Caco-2 (cell line): Measurements from ENCODE around the gene TUBA8. TPM values are rescaled to one million over a fixed set of nuclear protein-coding genes. Genes with fewer than 3 reads are reported as not detected.

Experiments used
- BruUV-seq: library from RNA; stranded (reverse); fragments of 400-500 nt; replicated peaks from 2 replicates; lab custom pipeline; 2021; lab: Mats Ljungman, UMichigan
- CTCF ChIA-PET: fragments of 300-600 bp; sonication (Branson Sonifier 250); formaldehyde crosslinking; loops from one replicate; lab custom pipeline; 2022; ENCODE audit warnings: antibody characterized with exemption; lab: Charles Lee
- POLR2A ChIA-PET: fragments of 300-600 bp; sonication (Branson Sonifier 250); formaldehyde crosslinking; loops from one replicate; lab custom pipeline; 2022; ENCODE audit warnings: antibody characterized with exemption; lab: Charles Lee
- DNase-seq, 2 experiments: peaks; one replicate each; pipeline versions ENCODE4 v3.0.0 to v3.0.0-alpha.2; 2020 to 2022
- H3K27me3 ChIP-seq: replicated peaks from 2 replicates; pipeline ENCODE4 v1.6.0; 2011; ENCODE audit warnings: low read length; ENCODE audit not compliant: control insufficient read depth, insufficient read depth
- H3K36me3 ChIP-seq: 2 replicates; pipeline ENCODE4 v1.5.1; 2011; ENCODE audit warnings: low read length; ENCODE audit not compliant: control insufficient read depth, insufficient read depth
- H3K4me1 ChIP-seq: fragments of 250-450 bp; sonication (Bioruptor Pico); 2 replicates; pipeline ENCODE4 v1.5.1; 2020; ENCODE audit warnings: mild to moderate bottlenecking
- H3K4me3 ChIP-seq: 2 replicates; pipeline ENCODE4 v1.5.1; 2011; ENCODE audit warnings: low read depth, mild to moderate bottlenecking, control low read depth, low read length
- H3K9me3 ChIP-seq: fragments of 250-450 bp; sonication (Bioruptor Pico); 2 replicates; pipeline ENCODE4 v1.5.1; 2020; ENCODE audit warnings: mild to moderate bottlenecking, moderate library complexity
- H3K27ac Mint-ChIP-seq: one replicate; pipeline ENCODE4 v1.8.0; 2022; ENCODE audit warnings: mixed read lengths; ENCODE audit not compliant: unreplicated experiment
- H3K27me3 Mint-ChIP-seq: one replicate; pipeline ENCODE4 v1.8.0; 2022; ENCODE audit warnings: mixed read lengths; ENCODE audit not compliant: insufficient read depth, unreplicated experiment
- H3K36me3 Mint-ChIP-seq: one replicate; pipeline ENCODE4 v1.8.0; 2022; ENCODE audit warnings: mild to moderate bottlenecking, mixed read lengths; ENCODE audit not compliant: insufficient read depth, unreplicated experiment
- H3K4me1 Mint-ChIP-seq: one replicate; pipeline ENCODE4 v1.8.0; 2022; ENCODE audit warnings: low read depth, mixed read lengths; ENCODE audit not compliant: unreplicated experiment
- H3K4me3 Mint-ChIP-seq: one replicate; pipeline ENCODE4 v1.8.0; 2022; ENCODE audit warnings: mild to moderate bottlenecking, moderate library complexity, mixed read lengths; ENCODE audit not compliant: unreplicated experiment
- H3K9me3 Mint-ChIP-seq: one replicate; pipeline ENCODE4 v1.8.0; 2022; ENCODE audit warnings: mixed read lengths; ENCODE audit not compliant: unreplicated experiment
- CTCF ChIP-seq, 2 experiments: fragments of 200-600 bp in 1 of 2; IDR thresholded peaks; 1 replicate in 1 of 2; 2 replicates in 1 of 2; pipeline versions ENCODE4 v1.5.1 to v1.8.0; 2011 to 2022; ENCODE audit warnings: antibody characterized with exemption in 1 of 2, control low read depth in 1 of 2, inconsistent platforms in 1 of 2, low read depth in 1 of 2, low read length in 1 of 2, mild to moderate bottlenecking in 1 of 2, moderate library complexity in 1 of 2; ENCODE audit not compliant: insufficient read depth in 1 of 2, severe bottlenecking in 1 of 2, unreplicated experiment in 1 of 2
- intact Hi-C: fragments of 100-400 bp; cut with micrococcal nuclease; formaldehyde crosslinking; loops from one replicate; pipeline ENCODE4 v1.10.0; 2022; ENCODE audit not compliant: unreplicated experiment
- total RNA-seq: library from RNA; stranded (reverse); gene quantifications from 2 replicates; pipeline ENCODE4 v1.2.3, GENCODE V29; 2022

Gene TUBA8
- total RNA-seq, 1 experiment from 2014 or later = 0.73 TPM

DNA sequence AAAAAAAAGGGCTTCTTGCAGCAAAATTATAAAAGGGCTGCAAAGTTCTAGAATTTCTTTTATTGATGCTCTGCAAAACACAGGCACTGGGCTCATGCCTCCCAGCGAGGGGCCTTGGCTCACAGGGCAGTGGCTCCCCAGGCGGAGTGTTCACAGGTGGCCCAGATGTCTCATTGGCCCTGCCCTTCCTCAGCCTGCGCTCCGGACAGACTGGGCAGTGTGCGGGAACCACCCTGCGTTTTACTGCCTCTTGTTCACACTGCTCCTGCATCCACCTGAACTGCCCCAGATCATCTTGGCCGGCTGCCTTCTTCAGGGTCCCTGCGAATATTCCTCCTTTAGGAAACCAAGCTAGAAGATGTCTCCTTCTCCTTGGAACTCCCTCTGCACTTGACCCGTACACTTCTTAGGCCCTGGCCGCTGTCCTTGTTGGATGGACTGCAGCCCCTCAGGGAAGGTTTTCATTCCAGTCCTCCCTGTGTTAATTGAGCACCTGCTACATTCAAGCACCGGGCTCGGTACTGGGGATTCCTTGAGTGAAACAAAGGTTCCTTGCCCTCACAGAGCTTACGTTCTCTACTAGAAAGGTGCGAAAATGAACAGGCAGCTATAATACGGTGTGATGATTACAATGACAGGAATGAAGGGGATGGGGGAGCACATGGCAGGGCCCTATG is 4.5 kb downstream of the TUBA8 start:
- DNase-seq = no peak
- Mint-ChIP-seq H3K9me3 (no peaks in the 10 kb centered on the region), H3K36me3 (no peaks in the 10 kb centered on the region), H3K27me3 (no peaks in the 10 kb centered on the region), H3K27ac (no peak overlapping the region), H3K4me3 (no peak overlapping the region), H3K4me1 (no peaks in the 10 kb centered on the region)
- H3K27me3 ChIP-seq = no peaks in the 10 kb centered on the region; the same call in 1 of the 2 replicates
- intact Hi-C loops = no loop called here
- H3K4me3 ChIP-seq = no peak overlapping the region
- CTCF ChIA-PET = no interaction called here
- no peaks in the 10 kb centered on the region for H3K4me1 ChIP-seq
- H3K36me3 ChIP-seq = no peaks in the 10 kb centered on the region
- no peaks in the 10 kb centered on the region for H3K9me3 ChIP-seq
- BruUV-seq = no TSS peak
- POLR2A ChIA-PET = no interaction called here
- TF ChIP-seq CTCF (IDR thresholded peaks at IDR 0.05; ENCODE audit: insufficient read depth in 1 of 2, low read depth in 1 of 2, low read length in 1 of 2, severe bottlenecking in 1 of 2, unreplicated experiment in 1 of 2) = no peak

GRCh38 chr22:18115906-18116371 is 5.3 kb downstream of the TUBA8 start:
- Histone ChIP-seq H3K36me3 (no peaks in the 10 kb centered on the region), H3K27me3 (no peaks in the 10 kb centered on the region; the same call in 1 of the 2 replicates), H3K9me3 (no peaks in the 10 kb centered on the region), H3K4me3 (no peak overlapping the region), H3K4me1 (no peaks in the 10 kb centered on the region)
- Mint-ChIP-seq H3K9me3 (no peaks in the 10 kb centered on the region), H3K27me3 (no peaks in the 10 kb centered on the region), H3K36me3 (no peaks in the 10 kb centered on the region), H3K27ac (no peak overlapping the region), H3K4me3 (no peak overlapping the region), H3K4me1 (no peaks in the 10 kb centered on the region)
- intact Hi-C loops = no loop called here
- TF ChIP-seq CTCF (IDR thresholded peaks at IDR 0.05; ENCODE audit: insufficient read depth in 1 of 2, low read depth in 1 of 2, low read length in 1 of 2, severe bottlenecking in 1 of 2, unreplicated experiment in 1 of 2) = no peak
- no TSS peak for BruUV-seq
- CTCF ChIA-PET = no interaction called here
- no peak for DNase-seq
- POLR2A ChIA-PET = no interaction called here

GRCh38 chr22:18116634-18117033 is 6.0 kb downstream of the TUBA8 start:
- H3K36me3 ChIP-seq = no peaks in the 10 kb centered on the region
- no peaks in the 10 kb centered on the region for H3K9me3 Mint-ChIP-seq
- no peak overlapping the region for H3K4me3 Mint-ChIP-seq
- H3K27me3 ChIP-seq = no peaks in the 10 kb centered on the region; the same call in 1 of the 2 replicates
- H3K9me3 ChIP-seq = no peaks in the 10 kb centered on the region
- no peaks in the 10 kb centered on the region for H3K27me3 Mint-ChIP-seq
- no peaks in the 10 kb centered on the region for H3K4me1 ChIP-seq
- H3K4me1 Mint-ChIP-seq = no peaks in the 10 kb centered on the region
- no peak overlapping the region for H3K27ac Mint-ChIP-seq
- no peak for DNase-seq
- no peak overlapping the region for H3K4me3 ChIP-seq
- CTCF ChIA-PET = no interaction called here
- POLR2A ChIA-PET = no interaction called here
- no TSS peak for BruUV-seq
- intact Hi-C loops = no loop called here
- no peaks in the 10 kb centered on the region for H3K36me3 Mint-ChIP-seq
- no peak for TF ChIP-seq CTCF (IDR thresholded peaks at IDR 0.05; ENCODE audit: insufficient read depth in 1 of 2, low read depth in 1 of 2, low read length in 1 of 2, severe bottlenecking in 1 of 2, unreplicated experiment in 1 of 2)
